KMS-11 (cell line): Measurements from ENCODE around the gene SLC30A3.

Experiments
- H2AFZ ChIP-seq: fragments of 200-600 bp; sonication (generic); 2 replicates; pipeline ENCODE4 v1.6.1; 2016; ENCODE audit warnings: antibody characterized with exemption, mixed run types, low read depth
- H3K27ac ChIP-seq: fragments of 200-600 bp; sonication (generic); 2 replicates; pipeline ENCODE4 v1.6.1; 2016; ENCODE audit warnings: mild to moderate bottlenecking, mixed run types
- H3K27me3 ChIP-seq: fragments of 200-600 bp; sonication (generic); 2 replicates; pipeline ENCODE4 v1.6.1; 2017; ENCODE audit warnings: mild to moderate bottlenecking, low read depth, mixed run types, moderate library complexity; ENCODE audit not compliant: insufficient read depth
- H3K36me3 ChIP-seq: fragments of 200-600 bp; sonication (generic); 2 replicates; pipeline ENCODE4 v1.6.1; 2017; ENCODE audit warnings: mild to moderate bottlenecking, mixed run types; ENCODE audit not compliant: insufficient read depth
- H3K4me1 ChIP-seq: fragments of 200-600 bp; sonication (generic); 2 replicates; pipeline ENCODE4 v1.6.1; 2016; ENCODE audit warnings: mild to moderate bottlenecking, low read depth, mixed run types; ENCODE audit not compliant: poor library complexity, severe bottlenecking
- H3K4me2 ChIP-seq: fragments of 200-600 bp; sonication (generic); 2 replicates; pipeline ENCODE4 v1.7.0; 2016; ENCODE audit warnings: mild to moderate bottlenecking, mixed run types
- H3K4me3 ChIP-seq: fragments of 200-600 bp; sonication (generic); IDR thresholded peaks from 2 replicates; pipeline ENCODE4 v1.6.1; 2017; ENCODE audit warnings: low read depth, low read length, mixed read lengths; ENCODE audit not compliant: insufficient read depth
- H3K79me2 ChIP-seq: fragments of 200-600 bp; sonication (generic); 2 replicates; pipeline ENCODE4 v1.6.1; 2016; ENCODE audit warnings: low read depth, mixed run types; ENCODE audit not compliant: insufficient read depth
- H3K9ac ChIP-seq: fragments of 200-600 bp; sonication (generic); 2 replicates; pipeline ENCODE4 v1.6.1; 2016; ENCODE audit warnings: mild to moderate bottlenecking, mixed run types
- H4K20me1 ChIP-seq: fragments of 200-600 bp; sonication (generic); 2 replicates; pipeline ENCODE4 v1.6.1; 2016; ENCODE audit warnings: mild to moderate bottlenecking, mixed run types; ENCODE audit not compliant: insufficient read depth
- TF ChIP-seq, protein P1 (sequence below): fragments of 200-600 bp; sonication (generic); conservative IDR thresholded peaks from 2 replicates; pipeline ENCODE4 v1.6.1; 2017; ENCODE audit warnings: low read depth, mild to moderate bottlenecking, antibody characterized with exemption, low read length, moderate library complexity, mixed read lengths

SLC30A3 gene

DNA sequence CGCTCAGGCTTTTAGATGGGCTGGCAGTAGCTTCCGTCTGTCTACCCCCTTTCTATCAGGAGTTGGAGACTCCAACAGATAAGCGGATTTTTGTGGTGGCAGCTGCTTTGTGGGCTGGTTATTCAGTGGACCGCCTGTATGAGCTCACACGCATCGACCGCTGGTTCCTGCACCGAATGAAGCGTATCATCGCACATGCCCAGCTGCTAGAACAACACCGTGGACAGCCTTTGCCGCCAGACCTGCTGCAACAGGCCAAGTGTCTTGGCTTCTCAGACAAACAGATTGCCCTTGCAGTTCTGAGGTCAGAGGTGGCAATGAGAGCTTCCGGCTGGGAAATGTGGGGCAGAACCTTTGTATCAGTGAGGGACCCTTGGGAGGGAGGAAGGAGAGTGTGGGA is 30.9 kb downstream of the SLC30A3 start:
- Histone ChIP-seq H4K20me1 (no peaks in the 10 kb centered on the region), H3K27me3 (no peaks in the 10 kb centered on the region), H2AFZ (no peak overlapping the region), H3K79me2 (no peaks in the 10 kb centered on the region), H3K4me1 (no peaks in the 10 kb centered on the region), H3K4me2 (no peak overlapping the region), H3K36me3 (peaks cover 5% of the 10 kb centered on the region; the same call in 1 of the 2 replicates), H3K4me3 (no peak overlapping the region), H3K9ac (no peak overlapping the region), H3K27ac (no peak overlapping the region)
- TF ChIP-seq, protein P1, sequence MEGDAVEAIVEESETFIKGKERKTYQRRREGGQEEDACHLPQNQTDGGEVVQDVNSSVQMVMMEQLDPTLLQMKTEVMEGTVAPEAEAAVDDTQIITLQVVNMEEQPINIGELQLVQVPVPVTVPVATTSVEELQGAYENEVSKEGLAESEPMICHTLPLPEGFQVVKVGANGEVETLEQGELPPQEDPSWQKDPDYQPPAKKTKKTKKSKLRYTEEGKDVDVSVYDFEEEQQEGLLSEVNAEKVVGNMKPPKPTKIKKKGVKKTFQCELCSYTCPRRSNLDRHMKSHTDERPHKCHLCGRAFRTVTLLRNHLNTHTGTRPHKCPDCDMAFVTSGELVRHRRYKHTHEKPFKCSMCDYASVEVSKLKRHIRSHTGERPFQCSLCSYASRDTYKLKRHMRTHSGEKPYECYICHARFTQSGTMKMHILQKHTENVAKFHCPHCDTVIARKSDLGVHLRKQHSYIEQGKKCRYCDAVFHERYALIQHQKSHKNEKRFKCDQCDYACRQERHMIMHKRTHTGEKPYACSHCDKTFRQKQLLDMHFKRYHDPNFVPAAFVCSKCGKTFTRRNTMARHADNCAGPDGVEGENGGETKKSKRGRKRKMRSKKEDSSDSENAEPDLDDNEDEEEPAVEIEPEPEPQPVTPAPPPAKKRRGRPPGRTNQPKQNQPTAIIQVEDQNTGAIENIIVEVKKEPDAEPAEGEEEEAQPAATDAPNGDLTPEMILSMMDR = no peak

GRCh38 chr2:27227501-27227900 is 35.3 kb downstream of the SLC30A3 start:
- no peaks in the 10 kb centered on the region for H4K20me1 ChIP-seq
- H3K9ac ChIP-seq = no peak overlapping the region
- TF ChIP-seq, protein P1 = no peak
- no peak overlapping the region for H3K4me2 ChIP-seq
- H3K27me3 ChIP-seq = no peaks in the 10 kb centered on the region
- H3K27ac ChIP-seq = no peak overlapping the region
- no peaks in the 10 kb centered on the region for H3K4me1 ChIP-seq
- no peaks in the 10 kb centered on the region for H3K79me2 ChIP-seq
- H3K4me3 ChIP-seq = no peak overlapping the region
- H2AFZ ChIP-seq = no peak overlapping the region
- H3K36me3 ChIP-seq = peaks cover 5% of the 10 kb centered on the region; the same call in 1 of the 2 replicates

- Histone ChIP-seq H4K20me1 (no peaks in the 10 kb centered on the region), H2AFZ (no peak overlapping the region), H3K79me2 (no peaks in the 10 kb centered on the region; the same call in 1 of the 2 replicates), H3K36me3 (peaks cover under 1% of the 10 kb centered on the region; the same call in 1 of the 2 replicates), H3K4me1 (no peaks in the 10 kb centered on the region), H3K4me2 (no peak overlapping the region), H3K4me3 (no peak overlapping the region), H3K27me3 (no peaks in the 10 kb centered on the region), H3K9ac (no peak overlapping the region), H3K27ac (no peak overlapping the region)
- TF ChIP-seq, protein P1 = no peak
Measured at GRCh38 chr2:27225526-27225925, 37.3 kb downstream of the SLC30A3 start.

- Histone ChIP-seq H3K79me2 (peaks cover 18% of the 10 kb centered on the region), H3K4me3 (no peak overlapping the region), H3K27me3 (no peaks in the 10 kb centered on the region), H3K36me3 (peaks cover 6% of the 10 kb centered on the region; the same call in 1 of the 2 replicates), H3K9ac (no peak overlapping the region), H4K20me1 (no peaks in the 10 kb centered on the region), H3K4me2 (no peak overlapping the region), H2AFZ (no peak overlapping the region), H3K27ac (no peak overlapping the region), H3K4me1 (peaks cover 15% of the 10 kb centered on the region)
- TF ChIP-seq, protein P1 = no peak
Measured at GRCh38 chr2:27223416-27223815, 39.4 kb downstream of the SLC30A3 start.
